Thymus (tissue), 11 donors: ENCODE measurements around the gene RAPGEF3. TPM values are rescaled to one million over a fixed set of nuclear protein-coding genes. Genes with fewer than 3 reads are reported as not detected.
A peak's percentile ranks its signal among the peaks of the same experiment; 100 is the strongest.

Experiments
- DNase-seq, 9 donors: peaks; one replicate each; pipeline ENCODE4 v3.0.0-alpha.2; 2013; ENCODE audit warnings: low spot score in 9 of 9, low read depth in 6 of 9, missing footprints in 1 of 9
- H3K27ac ChIP-seq, 2 donors: one replicate each; pipeline ENCODE4 v1.5.1; 2013; ENCODE audit warnings: control low read depth in 1 of 2, low read depth in 1 of 2, low read length in 1 of 2, mild to moderate bottlenecking in 1 of 2, moderate library complexity in 1 of 2
- H3K27me3 ChIP-seq, 2 donors: one replicate each; pipeline ENCODE4 v1.5.1; 2013; ENCODE audit warnings: low read length in 1 of 2; ENCODE audit not compliant: control insufficient read depth in 2 of 2, insufficient read depth in 1 of 2
- H3K36me3 ChIP-seq, 2 donors: one replicate each; pipeline ENCODE4 v1.5.1; 2013; ENCODE audit warnings: low read length in 1 of 2, mild to moderate bottlenecking in 1 of 2, moderate library complexity in 1 of 2; ENCODE audit not compliant: control insufficient read depth in 2 of 2, insufficient read depth in 2 of 2
- H3K4me1 ChIP-seq, 2 donors: one replicate each; pipeline ENCODE4 v1.5.1; 2013; ENCODE audit warnings: low read length in 2 of 2; ENCODE audit not compliant: control insufficient read depth in 2 of 2, insufficient read depth in 2 of 2
- H3K4me3 ChIP-seq, 2 donors: one replicate each; pipeline ENCODE4 v1.5.1; 2013; ENCODE audit warnings: low read length in 2 of 2, control low read depth in 1 of 2, mild to moderate bottlenecking in 1 of 2
- H3K9me3 ChIP-seq, 2 donors: one replicate each; pipeline ENCODE4 v1.5.1; 2013; ENCODE audit warnings: low read length in 1 of 2, mild to moderate bottlenecking in 1 of 2; ENCODE audit not compliant: control insufficient read depth in 2 of 2, insufficient read depth in 1 of 2
- WGBS: extraction: QIAGEN DNeasy Blood & Tissue Kit; methylation state at CpG from one replicate; pipeline ENCODE4 v1.1.7; 2013; 5-methylcytosine and 5-hydroxymethylcytosine counted together
- polyA plus RNA-seq: library from polyadenylated mRNA; stranded (reverse); fragments of 200-250 nt; gene quantifications from one replicate; pipeline ENCODE4 v1.2.3, GENCODE V29; 2013
- total RNA-seq: library from RNA; stranded (reverse); fragments of 120-200 nt; gene quantifications from one replicate; pipeline ENCODE4 v1.2.4, GENCODE V29; 2013
- donor health status: healthy.

Gene RAPGEF3
- total and polyA plus RNA-seq, 2 donors, result 1.6 to 20.9 TPM

DNA sequence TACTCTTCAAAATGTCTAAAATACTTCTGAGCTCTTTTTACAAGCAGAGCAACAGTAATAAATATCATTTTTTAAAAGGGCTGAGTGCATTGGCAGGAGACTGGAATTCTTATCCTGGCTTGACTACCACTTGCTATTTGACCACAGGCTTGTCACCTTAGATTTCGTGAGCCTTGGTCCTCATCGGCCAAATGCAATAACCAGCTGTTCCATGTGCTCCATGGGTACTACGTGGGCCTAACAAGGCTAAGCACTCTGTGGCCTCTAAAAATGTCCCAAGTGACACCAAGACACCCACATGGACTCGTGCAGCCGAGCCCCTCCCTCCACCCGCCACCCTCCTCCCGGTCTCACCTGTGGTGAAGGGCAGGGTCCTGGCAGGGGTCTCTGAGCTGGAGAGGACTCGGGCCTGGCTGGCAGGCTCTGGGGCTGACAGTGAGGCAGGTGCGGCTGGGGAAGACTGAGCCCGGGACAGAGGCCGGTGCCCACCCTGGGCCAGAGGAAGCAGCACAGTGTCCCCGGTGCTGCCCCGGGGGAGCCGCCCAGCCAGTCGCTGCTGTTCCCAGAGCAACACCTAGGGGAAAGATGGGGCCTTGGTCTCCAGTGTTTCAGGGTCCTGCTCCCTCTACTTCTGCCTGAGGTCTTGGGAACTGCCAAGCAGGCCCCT lies 34.5 kb upstream of the RAPGEF3 start:
- 96% methylated on average over 15 of the region's 15 CpGs for WGBS
- Histone ChIP-seq H3K27ac (no peak overlapping the region), H3K4me1 (peaks cover 4 to 9% of the 10 kb centered on the region in 2 donors), H3K9me3 (no peaks in the 10 kb centered on the region), H3K36me3 (peaks cover 98 to 99% of the 10 kb centered on the region in 2 donors), H3K4me3 (no peak overlapping the region), H3K27me3 (no peaks in the 10 kb centered on the region)
- no peak for DNase-seq

DNA sequence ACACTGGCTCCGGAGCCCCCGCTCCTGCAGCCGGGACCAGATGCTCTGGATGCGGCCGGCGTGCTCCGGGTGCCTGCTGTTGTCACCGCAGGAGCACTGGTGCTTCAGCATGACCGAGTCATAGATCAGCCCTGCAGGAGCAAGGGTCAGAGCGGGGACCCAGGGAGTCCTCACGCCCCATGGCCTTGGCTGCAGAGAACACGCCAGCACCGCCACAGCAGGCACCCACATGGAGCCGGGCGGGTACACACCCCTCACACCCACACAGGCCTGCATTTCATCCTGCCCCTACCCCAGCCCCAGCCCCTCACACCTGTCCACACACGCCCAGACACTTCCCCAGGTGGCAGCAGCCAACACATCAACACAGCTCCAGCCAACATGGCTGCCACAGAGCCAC lies 33.2 kb upstream of the RAPGEF3 start:
- no peak overlapping the region for H3K4me3 ChIP-seq
- no peak overlapping the region for H3K27ac ChIP-seq

DNA sequence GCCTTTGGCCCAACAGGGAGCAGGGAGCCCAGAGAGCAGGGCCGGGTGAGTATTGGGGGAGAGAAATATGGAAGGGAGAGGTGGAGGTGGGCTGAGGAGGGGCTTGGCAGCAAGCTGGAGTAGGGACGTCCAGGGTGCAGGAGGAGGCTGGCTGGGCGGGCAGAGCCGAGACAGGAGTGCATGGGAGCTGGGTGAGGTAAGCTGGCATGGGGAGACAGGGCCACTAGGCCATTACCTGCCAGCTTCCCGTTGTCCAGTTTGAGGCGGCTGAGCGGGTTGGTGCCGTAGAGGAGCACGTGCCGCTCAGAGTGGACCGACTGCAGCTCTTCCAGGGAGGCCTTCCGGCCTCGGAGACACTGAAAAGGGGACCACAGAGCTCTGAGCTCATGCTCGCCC lies 32.7 kb upstream of the RAPGEF3 start:
- H3K27me3 ChIP-seq, result no peaks in the 10 kb centered on the region
- WGBS, result 98% methylated on average over 14 of the region's 14 CpGs
- DNase-seq, result no peak
- H3K36me3 ChIP-seq, result peaks cover 98 to 100% of the 10 kb centered on the region in 2 donors
- H3K4me3 ChIP-seq, result no peak overlapping the region
- H3K4me1 ChIP-seq, result peaks cover 0 to 3% of the 10 kb centered on the region in 2 donors
- no peak overlapping the region for H3K27ac ChIP-seq
- H3K9me3 ChIP-seq, result no peaks in the 10 kb centered on the region

More for the DNA sequence above, 33.2 kb upstream of the RAPGEF3 start:
- DNase-seq, result no peak
- Histone ChIP-seq H3K4me1 (peaks cover 0 to 3% of the 10 kb centered on the region in 2 donors), H3K36me3 (peaks cover 98 to 99% of the 10 kb centered on the region in 2 donors), H3K27me3 (no peaks in the 10 kb centered on the region), H3K9me3 (no peaks in the 10 kb centered on the region)
- WGBS, result 98% methylated on average over 16 of the region's 16 CpGs

DNA sequence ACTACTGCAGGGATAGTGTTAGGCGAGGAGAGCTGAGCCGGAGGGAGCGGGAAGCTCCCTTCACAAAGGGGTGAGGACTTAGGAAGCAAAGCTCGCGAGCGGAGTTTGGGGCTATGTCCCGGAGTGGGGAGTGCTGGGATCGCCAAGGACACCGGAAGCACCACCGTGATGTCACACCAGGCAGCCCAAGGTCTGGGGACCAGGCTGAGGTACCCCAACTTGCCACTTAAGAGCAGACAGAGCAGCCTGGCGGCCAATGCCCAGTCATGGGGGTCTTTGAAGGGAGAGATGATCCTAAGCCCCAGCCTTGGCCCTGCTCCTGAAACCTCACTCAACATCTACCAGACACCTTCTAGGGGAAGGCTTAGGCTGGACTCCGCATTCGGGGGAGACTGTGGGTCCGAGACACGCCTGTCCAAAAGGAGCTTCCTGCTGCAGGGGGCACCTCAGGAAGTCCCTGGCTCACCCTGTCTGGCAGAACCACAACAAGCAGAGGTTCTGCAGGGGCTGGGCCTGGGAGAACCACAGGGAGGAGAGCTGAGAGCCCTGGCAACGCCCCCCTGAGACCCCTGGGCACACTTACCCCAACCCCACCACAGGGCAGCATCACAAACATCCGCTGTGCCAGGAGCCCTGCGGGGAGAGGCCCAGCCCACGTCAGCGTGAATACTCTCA lies 32.1 kb upstream of the RAPGEF3 start:
- WGBS, result 96% methylated on average over 20 of the region's 20 CpGs
- H3K4me3 ChIP-seq, result no peak overlapping the region
- peaks cover 98 to 100% of the 10 kb centered on the region in 2 donors for H3K36me3 ChIP-seq
- no peaks in the 10 kb centered on the region for H3K27me3 ChIP-seq
- H3K27ac ChIP-seq, result no peak overlapping the region
- H3K4me1 ChIP-seq, result peaks cover 0 to 3% of the 10 kb centered on the region in 2 donors
- H3K9me3 ChIP-seq, result no peaks in the 10 kb centered on the region
- DNase-seq, result no peak

DNA sequence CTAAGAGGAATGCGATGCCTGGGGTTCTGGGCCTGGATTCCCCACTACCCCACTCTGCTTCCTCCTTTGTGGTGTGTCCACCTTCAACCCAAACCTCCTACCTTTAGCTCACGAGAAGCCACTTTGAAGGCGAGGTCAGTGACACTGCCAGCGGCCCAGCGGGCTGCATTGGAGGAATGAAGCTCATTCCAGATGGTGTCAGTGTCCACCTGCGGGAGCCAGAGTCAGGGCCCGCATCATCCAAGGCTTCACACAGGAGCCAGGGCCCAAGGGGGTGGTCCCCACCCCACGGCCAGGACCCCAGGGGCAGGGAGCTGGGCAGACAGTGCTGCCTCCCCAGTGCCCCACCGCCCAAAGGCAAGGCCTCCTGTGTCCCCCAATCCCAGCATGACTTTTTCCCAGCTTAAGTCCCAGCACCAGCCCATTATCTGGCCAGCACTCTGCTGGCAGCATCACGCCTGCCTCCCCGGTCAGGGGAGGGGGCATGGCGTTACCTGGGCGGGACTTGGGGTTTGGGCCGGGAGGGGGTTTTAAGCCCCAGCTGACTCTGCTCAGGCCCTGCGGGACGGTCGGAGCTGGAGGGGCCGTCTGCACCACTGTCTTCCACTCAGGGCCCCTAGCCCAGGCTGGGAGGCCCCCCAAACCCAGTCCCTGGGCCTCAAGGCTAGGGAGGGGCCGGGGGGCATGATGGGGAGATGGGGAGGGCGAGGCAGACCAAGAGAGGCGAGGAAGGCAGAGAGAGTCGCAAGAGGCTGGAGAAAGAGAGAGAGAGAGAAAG lies 31.2 kb upstream of the RAPGEF3 start:
- Histone ChIP-seq H3K36me3 (peaks cover 98 to 100% of the 10 kb centered on the region in 2 donors), H3K4me3 (no peak overlapping the region), H3K27ac (no peak overlapping the region), H3K9me3 (no peaks in the 10 kb centered on the region), H3K27me3 (no peaks in the 10 kb centered on the region), H3K4me1 (peaks cover 0 to 3% of the 10 kb centered on the region in 2 donors)
- no peak for DNase-seq
- WGBS, result 98% methylated on average over 22 of the region's 22 CpGs

DNA sequence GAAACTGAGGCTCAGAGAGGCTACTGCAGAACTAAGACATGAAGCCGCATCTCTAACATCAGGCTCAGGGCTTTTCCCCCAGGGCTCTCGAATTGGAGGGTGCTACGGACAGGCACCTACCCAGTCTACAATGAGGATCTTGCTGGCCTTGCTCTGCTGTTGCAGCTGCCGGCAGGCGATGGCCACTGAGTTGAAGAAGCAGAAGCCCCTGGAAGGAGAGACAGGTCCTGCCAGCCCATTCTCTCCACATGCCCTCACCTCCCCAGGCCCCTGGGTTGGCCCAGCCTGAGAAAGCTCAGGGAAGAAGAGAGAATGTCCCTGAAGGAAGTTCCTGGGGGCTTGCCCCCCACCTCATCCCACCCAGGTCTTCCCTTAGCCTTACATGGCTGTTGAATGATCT lies 30.5 kb upstream of the RAPGEF3 start:
- Histone ChIP-seq H3K4me3 (no peak overlapping the region), H3K36me3 (peaks cover 98 to 100% of the 10 kb centered on the region in 2 donors), H3K27ac (no peak overlapping the region), H3K27me3 (no peaks in the 10 kb centered on the region), H3K9me3 (no peaks in the 10 kb centered on the region), H3K4me1 (peaks cover 0 to 3% of the 10 kb centered on the region in 2 donors)
- 96% methylated on average over 5 of the region's 5 CpGs for WGBS
- no peak for DNase-seq

DNA sequence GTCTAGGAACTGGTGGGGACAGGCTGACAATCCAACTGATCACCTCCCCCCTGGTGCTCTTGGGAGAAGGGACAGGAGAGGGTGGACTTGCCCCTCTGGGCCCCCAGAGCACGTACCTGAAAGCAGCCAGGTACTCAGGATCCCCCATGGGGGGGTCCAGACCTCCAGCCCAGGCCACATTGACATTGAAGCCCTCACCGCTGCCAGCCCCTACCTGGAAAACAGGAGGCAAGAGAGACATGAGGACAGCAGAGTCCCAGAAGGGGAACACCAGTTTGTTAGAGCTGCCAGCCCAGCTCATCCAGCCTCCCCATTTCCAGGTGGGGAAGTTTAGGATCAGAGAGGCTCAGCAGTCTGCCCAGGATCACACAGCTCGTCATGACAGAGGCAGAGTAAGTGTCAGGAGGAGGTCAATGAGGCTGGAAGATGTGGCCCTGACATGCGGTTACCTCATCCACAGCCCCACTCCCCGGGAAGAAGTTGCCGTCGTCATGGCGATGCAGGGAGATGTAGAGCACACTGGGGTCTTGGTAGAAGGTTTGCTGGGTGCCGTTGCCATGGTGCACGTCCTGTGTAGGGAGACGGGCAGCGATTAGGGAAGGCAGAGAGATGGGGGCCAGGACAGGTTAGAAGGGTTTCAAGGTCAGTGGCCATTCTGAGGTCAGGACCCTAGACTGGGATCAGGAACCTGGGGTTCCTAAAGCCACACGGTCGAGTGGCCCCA lies 29.1 kb upstream of the RAPGEF3 start:
- H3K9me3 ChIP-seq, result no peaks in the 10 kb centered on the region
- H3K4me3 ChIP-seq, result no peak overlapping the region
- H3K27me3 ChIP-seq, result no peaks in the 10 kb centered on the region
- 90% methylated on average over 14 of the region's 14 CpGs for WGBS
- DNase-seq, result no peak
- peaks cover 0 to 3% of the 10 kb centered on the region in 2 donors for H3K4me1 ChIP-seq
- peak overlapping the region in 1 of 2 donors; percentile 3 for H3K27ac ChIP-seq
- H3K36me3 ChIP-seq, result peaks cover 98 to 100% of the 10 kb centered on the region in 2 donors

DNA sequence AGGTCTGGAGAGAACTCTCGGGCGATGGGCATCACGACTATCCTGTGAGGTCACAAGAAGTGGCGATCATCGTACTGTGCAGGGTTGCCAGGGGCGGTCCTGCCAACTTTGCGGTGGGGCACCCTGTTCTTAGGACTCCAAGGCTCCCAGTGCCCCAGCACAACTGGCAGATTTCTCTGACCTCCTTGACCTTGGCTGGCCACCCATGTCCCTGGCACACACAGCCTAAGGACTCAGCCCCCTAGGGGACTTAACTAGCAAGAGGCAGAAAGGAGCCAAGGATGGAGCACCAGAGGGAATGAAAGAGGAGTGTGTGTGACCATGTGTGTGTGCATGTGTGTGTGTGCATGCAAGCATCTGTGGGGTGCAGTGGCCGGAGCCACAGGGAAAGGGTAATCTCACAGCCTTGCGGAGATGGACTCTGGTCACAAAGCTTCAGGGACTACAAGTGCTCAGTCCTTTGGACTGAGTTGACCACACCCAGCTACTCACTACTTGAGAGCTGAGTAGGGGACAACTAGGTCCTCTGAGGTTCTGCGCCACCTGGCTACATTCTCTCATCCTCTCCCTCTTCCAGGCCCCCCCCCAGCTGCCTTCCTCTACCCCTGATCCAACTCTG lies 28.1 kb upstream of the RAPGEF3 start:
- Histone ChIP-seq H3K36me3 (peaks cover 100% of the 10 kb centered on the region in 2 donors), H3K27me3 (no peaks in the 10 kb centered on the region), H3K4me1 (peaks cover 0 to 3% of the 10 kb centered on the region in 2 donors), H3K4me3 (no peak overlapping the region), H3K9me3 (no peaks in the 10 kb centered on the region), H3K27ac (no peak overlapping the region)
- WGBS, result 96% methylated on average over 10 of the region's 10 CpGs
- DNase-seq, result no peak
